HepG2 (cell line): ENCODE data around the gene SLC16A5. TPM values are rescaled to one million over a fixed set of nuclear protein-coding genes. Genes with fewer than 3 reads are reported as not detected.

Source experiments
- ATAC-seq: fragments of 200-7000 bp; cut with Tn5 transposase; 3 replicates; pipeline ENCODE4 v1.9.1; 2020; ENCODE audit warnings: mild to moderate bottlenecking, moderate library complexity
- BruUV-seq: library from RNA; stranded (reverse); fragments of 400-500 nt; replicated peaks from 2 replicates; lab custom pipeline; 2021; lab: Mats Ljungman, UMichigan
- CTCF ChIA-PET: fragments of 300-600 bp; formaldehyde crosslinking; extraction: SDS; loops from one replicate; lab custom pipeline; 2021; ENCODE audit warnings: low total read pairs, inconsistent platforms, low intra/inter-chr PET ratio; lab: Yijun Ruan, JAX
- POLR2A ChIA-PET: fragments of 350-600 bp; sonication (Branson Sonifier 250); formaldehyde crosslinking; loops from one replicate; lab custom pipeline; 2020; ENCODE audit warnings: antibody characterized with exemption, inconsistent platforms; lab: Yijun Ruan, JAX
- DNase-seq: peaks from one replicate; pipeline ENCODE4 v3.0.0-alpha.2; 2015; ENCODE audit warnings: low spot score
- FAIRE-seq: peaks from 3 replicates; lab custom pipeline; 2011; peaks lifted over from hg19 to GRCh38; lab: Jason Lieb, UNC
- H2AFZ ChIP-seq: one replicate; pipeline ENCODE4 v1.6.1; 2011; ENCODE audit warnings: low read length, inconsistent platforms
- H3K27ac ChIP-seq: fragments of 300-600 bp; 3 replicates; pipeline ENCODE4 v1.8.0; 2011; ENCODE audit warnings: mixed run types, mild to moderate bottlenecking, mixed read lengths, low read length, inconsistent platforms; ENCODE audit not compliant: insufficient read depth; ENCODE audit errors: extremely low read length
- H3K27me3 ChIP-seq, 2 experiments: fragments of 200-600 bp in 1 of 2; 2 replicates in 1 of 2; 3 replicates in 1 of 2; pipeline versions ENCODE4 v1.6.0 to v1.8.0; 2011; ENCODE audit warnings: low read length in 2 of 2, mild to moderate bottlenecking in 2 of 2, moderate library complexity in 2 of 2, inconsistent platforms in 1 of 2; ENCODE audit not compliant: insufficient read depth in 2 of 2, control insufficient read depth in 1 of 2
- H3K36me3 ChIP-seq, 2 experiments: fragments of 200-600 bp in 1 of 2; replicated peaks in 1 of 2; 2 replicates in 1 of 2; 3 replicates in 1 of 2; pipeline versions ENCODE4 v1.5.1 to v1.8.0; 2011; ENCODE audit warnings: low read length in 2 of 2, inconsistent platforms in 1 of 2; ENCODE audit not compliant: insufficient read depth in 2 of 2, control insufficient read depth in 1 of 2
- H3K4me1 ChIP-seq: 2 replicates; pipeline ENCODE4 v1.5.1; 2012; ENCODE audit warnings: low read length, inconsistent platforms; ENCODE audit not compliant: insufficient read depth
- H3K4me2 ChIP-seq: 2 replicates; pipeline ENCODE4 v1.6.0; 2011; ENCODE audit warnings: low read depth, low read length, inconsistent platforms
- H3K4me3 ChIP-seq, 3 experiments: fragments of 200-600 bp in 1 of 3; sonication (generic), shearing (Covaris generic) in 1 of 3; replicated peaks in 1 of 3; 2 replicates each; pipeline ENCODE4 v1.5.1; 2011 to 2016; ENCODE audit warnings: low read length in 3 of 3, inconsistent platforms in 2 of 3, low read depth in 2 of 3, mild to moderate bottlenecking in 2 of 3, control low read depth in 1 of 3, mixed read lengths in 1 of 3; ENCODE audit not compliant: insufficient read depth in 1 of 3
- H3K79me2 ChIP-seq: one replicate; pipeline ENCODE4 v1.6.1; 2011; ENCODE audit warnings: low read length, inconsistent platforms; ENCODE audit not compliant: insufficient read depth
- H3K9ac ChIP-seq: 2 replicates; pipeline ENCODE4 v1.6.0; 2011; ENCODE audit warnings: mild to moderate bottlenecking, low read depth, low read length, inconsistent platforms; ENCODE audit not compliant: insufficient read depth
- H3K9me3 ChIP-seq: 2 replicates; pipeline ENCODE4 v1.5.1; 2012; ENCODE audit warnings: mild to moderate bottlenecking, low read length
- H4K20me1 ChIP-seq: 2 replicates; pipeline ENCODE4 v1.6.0; 2011; ENCODE audit warnings: inconsistent platforms, mild to moderate bottlenecking, low read length, moderate library complexity; ENCODE audit not compliant: insufficient read depth
- NRL ChIP-seq: sonication (generic); formaldehyde crosslinking; IDR thresholded peaks from 2 replicates; pipeline ENCODE4 v1.5.0; 2020; ENCODE audit warnings: missing genetic modification reagents, mild to moderate bottlenecking, moderate library complexity, borderline replicate concordance
- RBM22 ChIP-seq: fragments of 200-400 bp; formaldehyde crosslinking; optimal IDR thresholded peaks from 2 replicates; pipeline ENCODE3; 2017; ENCODE audit warnings: mild to moderate bottlenecking, low read length, moderate library complexity
- RFXANK ChIP-seq: IDR thresholded peaks from 2 replicates; pipeline ENCODE4 v1.6.1; 2016
- ZBTB1 ChIP-seq: sonication (generic); formaldehyde crosslinking; IDR thresholded peaks from 2 replicates; pipeline ENCODE4 v1.4.0; 2020; ENCODE audit warnings: missing genetic modification reagents, borderline replicate concordance
- ZNF503 ChIP-seq: sonication (generic); formaldehyde crosslinking; IDR thresholded peaks from 2 replicates; pipeline ENCODE4 v1.4.0; 2020; ENCODE audit warnings: missing genetic modification reagents
- ZSCAN20 ChIP-seq: sonication (generic); formaldehyde crosslinking; IDR thresholded peaks from 2 replicates; pipeline ENCODE4 v1.4.0; 2020; ENCODE audit warnings: missing genetic modification reagents, mild to moderate bottlenecking, borderline replicate concordance
- whole genome bisulfite sequencing: methylation state at CpG from one replicate; pipeline ENCODE4 v1.1.6; 2017; ENCODE audit warnings: low lambda C conversion rate; 5-methylcytosine and 5-hydroxymethylcytosine counted together
- in situ Hi-C: cut with HindIII; loops from 2 replicates; pipeline ENCODE4 v1.10.0; 2017; ENCODE audit warnings: low pct_unique_long_range_greater_than_20kb; ENCODE audit not compliant: extremely low pct_ligation_motif_present
- intact Hi-C: fragments of 100-400 bp; cut with micrococcal nuclease; formaldehyde crosslinking; loops from one replicate; pipeline ENCODE4 v1.10.0; 2022; ENCODE audit not compliant: unreplicated experiment
- polyA plus RNA-seq, 8 experiments: library from polyadenylated mRNA; depleted of rRNA in 3 of 8; stranded (reverse) in 7 of 8; unstranded in 1 of 8; fragments of >200 nt; fragmentation: Illumina TruSeq in 4 of 8; extraction: Trizol in 4 of 8; gene quantifications; 2 replicates each; pipeline versions ENCODE4 v1.2.1 to v1.2.3, GENCODE V29; 2011 to 2016; ENCODE audit warnings: low read depth in 4 of 8, missing spikeins in 1 of 8, mixed read lengths in 1 of 8; ENCODE audit not compliant: insufficient read depth in 1 of 8
- total RNA-seq, 5 experiments: library from RNA; depleted of rRNA; stranded (reverse); fragments of >200 nt; fragmentation: Illumina TruSeq; extraction: Trizol; gene quantifications; 2 replicates each; pipeline ENCODE4 v1.2.3, GENCODE V29; 2016; ENCODE audit warnings: low read depth in 1 of 5
- TF ChIP-seq, protein P1 (sequence below): sonication (generic); formaldehyde crosslinking; IDR thresholded peaks from 2 replicates; pipeline ENCODE4 v1.8.0; 2022; ENCODE audit warnings: missing genetic modification reagents, low read depth, mild to moderate bottlenecking, borderline replicate concordance
- TF ChIP-seq, protein P2 (sequence below): sonication (generic); formaldehyde crosslinking; IDR thresholded peaks from 2 replicates; pipeline ENCODE4 v1.4.0; 2020; ENCODE audit warnings: mild to moderate bottlenecking, missing genetic modification reagents

The SLC16A5 gene
- total and polyA plus RNA-seq, 2 of the 13 experiments (the other 11 are each of a cell fraction or from before 2014, with no cell fraction given) = 0.69 to 5.6 TPM

DNA sequence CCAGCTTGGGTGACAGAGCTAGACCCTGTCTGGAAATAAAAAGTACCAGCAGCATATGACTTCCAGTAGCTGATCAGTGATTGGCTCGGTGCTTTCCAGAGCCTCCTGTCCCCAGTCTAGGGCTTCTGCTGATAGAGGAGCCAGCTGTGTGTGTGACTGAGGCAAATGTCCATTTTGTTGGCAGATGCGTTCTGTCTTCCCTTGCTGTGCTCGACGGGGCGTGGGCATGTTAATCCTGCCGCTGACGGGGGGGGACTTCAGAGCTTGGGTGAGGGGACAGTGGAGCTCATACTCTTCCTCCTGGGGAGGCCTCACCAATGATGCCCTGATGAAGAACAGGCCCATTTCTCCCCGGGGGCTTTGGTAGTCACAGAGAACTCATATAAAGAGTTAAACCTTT, 26.1 kb upstream of the SLC16A5 start (continued):
- TF ChIP-seq, protein P1, sequence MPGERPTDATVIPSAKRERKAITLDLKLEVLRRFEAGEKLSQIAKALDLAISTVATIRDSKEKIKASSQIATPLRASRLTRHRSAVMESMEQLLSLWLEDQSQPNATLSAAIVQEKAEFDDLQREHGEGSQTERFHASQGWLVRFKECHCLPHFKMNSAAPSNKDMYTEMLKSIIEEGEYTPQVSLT (CRISPR knock-in tag) = no peak
- TF ChIP-seq RBM22 = no peak
- TF ChIP-seq, all 625 proteins: peak for 0

- CTCF ChIA-PET = no interaction called here
- peaks cover 25 to 53% of the 10 kb centered on the region in 2 experiments for H3K36me3 ChIP-seq
- intact Hi-C loops = no loop called here
Measured at GRCh38 chr17:75063201-75063600, 24.6 kb upstream of the SLC16A5 start.

More at GRCh38 chr17:75063201-75063600, 24.6 kb upstream of the SLC16A5 start:
- POLR2A ChIA-PET = interaction anchor here (0.9 to 1.2 kb wide), 3 partner anchors 14 to 31 kb away, joined by 3 read pairs; no protein-coding TSS in a partner anchor
- H3K4me2 ChIP-seq = no peak overlapping the region
- 0 out of 2 replicates have a peak, but pooled peaks cover 5% of the 10 kb centered on the region for H3K4me1 ChIP-seq
- WGBS = 89% methylated on average over 13 of the region's 13 CpGs
- no peak overlapping the region for H3K9ac ChIP-seq
- TF ChIP-seq, protein P2, sequence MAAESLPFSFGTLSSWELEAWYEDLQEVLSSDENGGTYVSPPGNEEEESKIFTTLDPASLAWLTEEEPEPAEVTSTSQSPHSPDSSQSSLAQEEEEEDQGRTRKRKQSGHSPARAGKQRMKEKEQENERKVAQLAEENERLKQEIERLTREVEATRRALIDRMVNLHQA (CRISPR knock-in tag) = no peak
- TF ChIP-seq RFXANK (CRISPR knock-in tag) (no peak), ZSCAN20 (CRISPR knock-in tag) (no peak), NRL (CRISPR knock-in tag) (no peak), ZBTB1 (no peak), ZNF503 (CRISPR knock-in tag) (no peak)
- DNase-seq = no peak
- FAIRE-seq = no peak
- H4K20me1 ChIP-seq = no peaks in the 10 kb centered on the region
- no peak overlapping the region for H3K4me3 ChIP-seq
- H3K27ac ChIP-seq = no peak overlapping the region
- in situ Hi-C loops = no loop called here
- H3K9me3 ChIP-seq = no peaks in the 10 kb centered on the region
- BruUV-seq = no TSS peak
- H3K27me3 ChIP-seq = no peaks in the 10 kb centered on the region
- no peak for ATAC-seq
- no peaks in the 10 kb centered on the region for H3K79me2 ChIP-seq
- H2AFZ ChIP-seq = no peak overlapping the region
